ENCODE results near the gene LIPC.
A peak's percentile ranks its signal among the peaks of the same experiment; 100 is the strongest.

LIPC gene

DNA sequence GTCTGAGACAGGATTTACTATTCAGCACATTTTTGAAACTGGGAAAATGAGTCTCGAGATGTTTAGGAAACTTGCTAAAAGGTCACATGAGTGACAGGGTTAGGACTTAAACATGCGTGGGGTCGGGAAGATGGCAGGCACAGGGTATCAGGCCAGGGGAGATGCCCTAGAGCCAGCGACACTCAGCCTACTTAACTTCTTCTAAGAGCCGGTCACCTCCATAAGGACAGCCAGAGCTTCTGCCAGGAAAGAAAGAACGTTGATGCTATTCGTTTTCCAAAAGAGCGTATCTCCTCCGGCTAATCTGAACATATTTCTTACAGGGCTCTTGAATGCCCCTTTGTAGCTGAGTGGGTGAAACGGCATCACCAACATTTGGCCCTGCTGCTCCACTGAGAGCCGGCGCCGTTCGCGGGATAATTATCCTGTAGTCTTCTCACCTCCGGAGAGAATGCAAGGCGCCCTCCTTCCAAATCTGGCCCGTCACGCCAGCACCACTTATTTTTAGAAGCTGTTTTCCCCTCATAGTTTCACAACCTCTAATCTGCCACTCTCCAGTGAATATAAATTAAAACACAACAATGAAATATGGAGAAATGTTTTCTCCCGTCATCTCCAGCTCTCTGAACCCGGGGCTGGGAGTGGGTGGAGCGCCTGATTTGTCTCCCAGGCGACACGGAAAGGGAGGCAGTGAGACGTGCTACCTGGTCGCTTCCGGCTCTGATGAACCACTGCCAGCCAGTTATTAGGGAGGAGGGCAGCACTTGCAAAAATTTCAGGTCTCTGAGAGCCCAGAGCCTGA lies 58.5 kb downstream of the LIPC start:
- Histone ChIP-seq H3K79me1 (ENCODE audit: low read length) (no peaks in the 10 kb centered on the region), H3K18ac (ENCODE audit: low read length) (no peak overlapping the region), H3K27me3 (ENCODE audit: insufficient read depth, low read length, poor library complexity) (no peaks in the 10 kb centered on the region), H3K23ac (ENCODE audit: low read length) (no peak overlapping the region), H2AK5ac (ENCODE audit: low read length) (no peak overlapping the region), H2BK120ac (ENCODE audit: low read depth, low read length) (no peak overlapping the region), H4K5ac (ENCODE audit: low read length) (no peak overlapping the region), H3K4me3 (ENCODE audit: low read length) (no peak overlapping the region), H3K4me1 (ENCODE audit: control insufficient read depth, low read depth, low read length) (no peaks in the 10 kb centered on the region), H2BK5ac (ENCODE audit: low read length) (no peak overlapping the region), H3K4ac (ENCODE audit: low read depth, low read length) (no peak overlapping the region), H4K8ac (ENCODE audit: low read depth, low read length) (no peak overlapping the region), H2BK15ac (replicated peaks; ENCODE audit: low read depth) (no peak overlapping the region), H3K9ac (ENCODE audit: low read length) (no peak overlapping the region), H3K56ac (ENCODE audit: low read length) (no peak overlapping the region), H3K27ac (ENCODE audit: low read depth, low read length) (no peak overlapping the region), H3K36me3 (ENCODE audit: control insufficient read depth, insufficient read depth, low read length) (no peaks in the 10 kb centered on the region), H3K4me2 (ENCODE audit: low read length) (no peak overlapping the region), H3K79me2 (ENCODE audit: control insufficient read depth, insufficient read depth, low read length) (no peaks in the 10 kb centered on the region)
- no peak for DNase-seq
- WGBS (ENCODE audit: extremely low coverage, insufficient coverage, low lambda C conversion rate), result no CpG with 5 or more reads among the region's 27 CpGs

DNA sequence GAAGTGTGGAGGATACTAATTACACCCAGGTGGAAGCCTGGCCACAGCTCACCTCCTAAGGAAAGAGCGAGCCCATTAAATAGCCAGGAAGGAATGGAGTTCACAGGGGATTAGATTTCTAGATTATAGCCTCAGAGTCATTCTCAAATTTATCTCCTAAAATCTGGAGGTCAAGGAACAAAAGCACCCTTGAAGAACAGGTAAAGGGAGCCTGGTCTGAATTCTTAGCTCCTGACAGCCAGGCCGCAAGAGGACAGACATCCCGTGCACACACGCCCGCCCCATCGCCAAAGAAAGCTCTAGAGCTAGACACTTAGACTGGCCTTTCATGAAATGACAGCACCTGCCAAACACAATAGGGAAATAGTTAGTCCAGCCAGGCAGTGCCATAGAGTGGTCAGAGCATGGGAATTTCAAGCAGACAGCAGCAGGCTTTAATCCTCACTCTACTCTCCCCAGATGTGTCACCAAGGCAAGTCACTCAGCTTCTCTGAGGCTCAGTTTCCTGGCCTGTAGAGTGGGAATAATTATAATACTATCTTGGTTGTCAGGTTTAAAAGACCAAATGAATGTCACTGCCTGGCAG lies 59.2 kb downstream of the LIPC start:
- DNase-seq, result no peak
- WGBS (ENCODE audit: extremely low coverage, insufficient coverage, low lambda C conversion rate), result no CpG with 5 or more reads among the region's 6 CpGs
- no peaks in the 10 kb centered on the region for H3K79me2 ChIP-seq (ENCODE audit: control insufficient read depth, insufficient read depth, low read length)
- H4K8ac ChIP-seq (ENCODE audit: low read depth, low read length), result no peak overlapping the region
- H2BK15ac ChIP-seq (replicated peaks; ENCODE audit: low read depth), result no peak overlapping the region
- H3K18ac ChIP-seq (ENCODE audit: low read length), result no peak overlapping the region
- H3K23ac ChIP-seq (ENCODE audit: low read length), result no peak overlapping the region
- H2BK120ac ChIP-seq (ENCODE audit: low read depth, low read length), result no peak overlapping the region
- H3K4ac ChIP-seq (ENCODE audit: low read depth, low read length), result no peak overlapping the region
- H2AK5ac ChIP-seq (ENCODE audit: low read length), result no peak overlapping the region
- H3K36me3 ChIP-seq (ENCODE audit: control insufficient read depth, insufficient read depth, low read length), result no peaks in the 10 kb centered on the region
- no peak overlapping the region for H3K9ac ChIP-seq (ENCODE audit: low read length)
- H3K79me1 ChIP-seq (ENCODE audit: low read length), result no peaks in the 10 kb centered on the region
- no peak overlapping the region for H3K56ac ChIP-seq (ENCODE audit: low read length)
- H3K27me3 ChIP-seq (ENCODE audit: insufficient read depth, low read length, poor library complexity), result no peaks in the 10 kb centered on the region
- no peaks in the 10 kb centered on the region for H3K4me1 ChIP-seq (ENCODE audit: control insufficient read depth, low read depth, low read length)
- no peak overlapping the region for H2BK5ac ChIP-seq (ENCODE audit: low read length)
- no peak overlapping the region for H4K5ac ChIP-seq (ENCODE audit: low read length)
- H3K27ac ChIP-seq (ENCODE audit: low read depth, low read length), result no peak overlapping the region
- no peak overlapping the region for H3K4me3 ChIP-seq (ENCODE audit: low read length)
- H3K4me2 ChIP-seq (ENCODE audit: low read length), result no peak overlapping the region

DNA sequence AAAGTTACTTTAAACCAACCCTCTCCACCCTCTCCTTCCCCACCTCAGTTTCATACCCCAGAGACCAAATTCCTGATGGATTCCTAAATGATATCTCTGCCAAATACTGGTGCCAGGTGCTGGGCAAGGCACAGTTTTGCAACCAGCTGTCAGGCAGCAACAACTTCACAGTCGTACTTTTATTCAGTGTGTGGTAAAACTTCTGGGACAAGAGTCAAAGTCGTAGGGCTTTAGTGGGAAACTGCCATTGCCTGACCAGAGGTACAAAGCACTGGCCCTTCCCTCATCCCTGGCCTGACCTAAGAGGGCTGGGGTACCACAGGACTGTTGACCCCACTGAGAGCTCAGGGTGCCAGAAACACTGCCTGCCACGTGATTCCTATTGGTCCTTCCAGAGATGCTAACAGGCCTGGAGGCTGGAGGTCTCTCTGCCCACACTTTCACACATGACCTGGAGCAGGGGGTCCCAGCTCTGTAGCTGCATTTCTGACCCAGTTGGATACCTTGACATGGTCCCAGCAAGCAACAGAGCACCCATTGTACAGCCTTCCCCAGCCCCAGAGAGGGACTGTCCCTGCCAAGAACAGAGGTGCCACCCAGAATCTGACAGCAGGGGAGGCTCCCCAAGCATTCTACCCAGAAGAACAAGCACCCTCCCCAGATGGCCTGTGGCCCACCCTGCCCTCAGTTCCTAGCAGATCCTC lies 59.9 kb downstream of the LIPC start:
- no peaks in the 10 kb centered on the region for H3K27me3 ChIP-seq (ENCODE audit: insufficient read depth, low read length, poor library complexity)
- WGBS (ENCODE audit: extremely low coverage, insufficient coverage, low lambda C conversion rate), result no CpG with 5 or more reads among the region's 3 CpGs

DNA sequence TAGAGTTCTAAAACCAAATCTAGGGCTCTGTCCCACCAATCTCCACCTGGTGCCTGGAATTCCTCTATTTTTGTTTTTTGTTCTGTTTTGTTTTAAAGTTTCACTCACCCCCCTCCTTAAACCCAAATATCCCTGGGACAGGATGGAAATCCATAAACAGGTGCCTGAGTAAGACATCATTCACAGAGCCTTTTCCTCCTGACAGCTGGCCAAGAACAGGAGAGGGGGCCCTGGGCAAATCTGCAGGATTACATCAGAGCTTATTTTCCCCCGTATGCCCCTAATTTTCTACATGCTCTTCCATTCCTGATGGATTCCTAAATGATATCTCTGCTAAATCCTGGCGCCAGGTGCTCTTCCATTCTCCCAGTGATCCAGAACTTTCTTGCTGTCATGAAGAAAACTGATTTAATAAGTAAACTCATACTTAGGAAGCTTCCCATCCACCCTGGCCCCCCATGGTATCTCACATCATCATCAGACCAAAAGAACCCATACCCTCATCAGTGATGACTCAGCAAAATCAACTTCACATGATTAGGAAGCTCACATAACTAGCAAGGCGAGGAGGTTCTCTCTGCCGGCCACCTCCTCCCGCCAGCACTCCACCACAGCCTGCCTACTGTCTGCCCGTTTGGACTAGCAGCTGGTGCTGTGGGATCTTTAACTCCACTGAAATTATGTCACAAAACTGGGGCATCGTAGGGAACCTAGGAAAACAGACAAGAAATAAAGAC lies 61.0 kb downstream of the LIPC start:
- Histone ChIP-seq H2BK5ac (ENCODE audit: low read length) (no peak overlapping the region), H3K79me2 (ENCODE audit: control insufficient read depth, insufficient read depth, low read length) (no peaks in the 10 kb centered on the region), H3K4me2 (ENCODE audit: low read length) (no peak overlapping the region), H3K18ac (ENCODE audit: low read length) (no peak overlapping the region), H3K4ac (ENCODE audit: low read depth, low read length) (no peak overlapping the region), H3K56ac (ENCODE audit: low read length) (no peak overlapping the region), H3K36me3 (ENCODE audit: control insufficient read depth, insufficient read depth, low read length) (no peaks in the 10 kb centered on the region), H3K23ac (ENCODE audit: low read length) (no peak overlapping the region), H3K27ac (ENCODE audit: low read depth, low read length) (no peak overlapping the region), H2BK120ac (ENCODE audit: low read depth, low read length) (no peak overlapping the region), H3K9ac (ENCODE audit: low read length) (no peak overlapping the region), H3K27me3 (ENCODE audit: insufficient read depth, low read length, poor library complexity) (no peaks in the 10 kb centered on the region), H2AK5ac (ENCODE audit: low read length) (no peak overlapping the region), H4K5ac (ENCODE audit: low read length) (no peak overlapping the region), H3K4me1 (ENCODE audit: control insufficient read depth, low read depth, low read length) (no peaks in the 10 kb centered on the region), H2BK15ac (replicated peaks; ENCODE audit: low read depth) (no peak overlapping the region), H3K79me1 (ENCODE audit: low read length) (no peaks in the 10 kb centered on the region), H3K4me3 (ENCODE audit: low read length) (no peak overlapping the region), H4K8ac (ENCODE audit: low read depth, low read length) (no peak overlapping the region)
- peak; percentile 50 for DNase-seq
- WGBS (ENCODE audit: extremely low coverage, insufficient coverage, low lambda C conversion rate), result no CpG with 5 or more reads among the region's 7 CpGs

More for the DNA sequence above, 59.9 kb downstream of the LIPC start:
- Histone ChIP-seq H4K8ac (ENCODE audit: low read depth, low read length) (no peak overlapping the region), H3K56ac (ENCODE audit: low read length) (no peak overlapping the region), H3K4me1 (ENCODE audit: control insufficient read depth, low read depth, low read length) (no peaks in the 10 kb centered on the region), H3K4me2 (ENCODE audit: low read length) (no peak overlapping the region), H4K5ac (ENCODE audit: low read length) (no peak overlapping the region), H2BK15ac (replicated peaks; ENCODE audit: low read depth) (no peak overlapping the region), H3K79me2 (ENCODE audit: control insufficient read depth, insufficient read depth, low read length) (no peaks in the 10 kb centered on the region), H3K27ac (ENCODE audit: low read depth, low read length) (no peak overlapping the region), H3K4ac (ENCODE audit: low read depth, low read length) (no peak overlapping the region), H2AK5ac (ENCODE audit: low read length) (no peak overlapping the region), H3K79me1 (ENCODE audit: low read length) (no peaks in the 10 kb centered on the region), H3K9ac (ENCODE audit: low read length) (no peak overlapping the region), H2BK120ac (ENCODE audit: low read depth, low read length) (no peak overlapping the region), H3K36me3 (ENCODE audit: control insufficient read depth, insufficient read depth, low read length) (no peaks in the 10 kb centered on the region), H3K4me3 (ENCODE audit: low read length) (no peak overlapping the region), H3K23ac (ENCODE audit: low read length) (no peak overlapping the region), H2BK5ac (ENCODE audit: low read length) (no peak overlapping the region), H3K18ac (ENCODE audit: low read length) (no peak overlapping the region)
- no peak for DNase-seq

DNA sequence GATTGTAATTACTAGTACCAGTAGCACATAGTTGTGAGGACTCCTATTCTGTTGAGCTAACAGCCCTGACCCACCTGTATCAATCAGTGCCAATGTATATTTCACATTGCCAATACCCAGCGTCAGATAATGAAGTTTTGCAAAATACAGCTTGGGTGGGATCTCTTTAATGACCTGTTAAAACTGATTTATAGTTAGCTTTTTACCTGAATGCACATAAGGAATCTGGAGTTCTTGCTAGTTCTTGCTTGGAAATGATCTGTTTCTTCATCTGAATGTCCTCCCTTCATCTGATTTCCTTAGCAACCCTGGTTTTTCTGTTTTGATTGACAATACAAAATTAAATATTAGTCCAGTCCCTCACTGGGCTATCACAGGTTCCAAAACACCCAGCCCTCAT lies 62.8 kb downstream of the LIPC start:
- Histone ChIP-seq H3K36me3 (ENCODE audit: control insufficient read depth, insufficient read depth, low read length) (no peaks in the 10 kb centered on the region), H3K4me3 (ENCODE audit: low read length) (no peak overlapping the region), H2BK15ac (replicated peaks; ENCODE audit: low read depth) (no peak overlapping the region), H3K56ac (ENCODE audit: low read length) (no peak overlapping the region), H3K27me3 (ENCODE audit: insufficient read depth, low read length, poor library complexity) (no peaks in the 10 kb centered on the region), H3K4me2 (ENCODE audit: low read length) (no peak overlapping the region), H3K79me1 (ENCODE audit: low read length) (no peaks in the 10 kb centered on the region), H3K4ac (ENCODE audit: low read depth, low read length) (no peak overlapping the region), H3K4me1 (ENCODE audit: control insufficient read depth, low read depth, low read length) (no peaks in the 10 kb centered on the region), H4K8ac (ENCODE audit: low read depth, low read length) (no peak overlapping the region), H3K23ac (ENCODE audit: low read length) (no peak overlapping the region), H3K9ac (ENCODE audit: low read length) (no peak overlapping the region), H2AK5ac (ENCODE audit: low read length) (no peak overlapping the region), H2BK5ac (ENCODE audit: low read length) (no peak overlapping the region), H3K79me2 (ENCODE audit: control insufficient read depth, insufficient read depth, low read length) (no peaks in the 10 kb centered on the region), H2BK120ac (ENCODE audit: low read depth, low read length) (no peak overlapping the region), H3K18ac (ENCODE audit: low read length) (no peak overlapping the region), H4K5ac (ENCODE audit: low read length) (no peak overlapping the region), H3K27ac (ENCODE audit: low read depth, low read length) (no peak overlapping the region)
- DNase-seq, result no peak
- WGBS (ENCODE audit: extremely low coverage, insufficient coverage, low lambda C conversion rate), result no CpG with 5 or more reads among the region's 1 CpG
